WTC11 (cell line): ENCODE data around the gene FITM2. TPM values are rescaled to one million over a fixed set of nuclear protein-coding genes. Genes with fewer than 3 reads are reported as not detected.

Experiments used
- ATAC-seq: fragments of 200-7000 bp; cut with Tn5 transposase; 2 replicates; pipeline ENCODE4 v1.10.0; 2021; ENCODE audit warnings: mild to moderate bottlenecking, moderate library complexity
- CTCF ChIA-PET: fragments of 300-600 bp; sonication (Branson Sonifier 250); formaldehyde crosslinking; loops from one replicate; lab custom pipeline; 2021; ENCODE audit warnings: antibody characterized with exemption; lab: Charles Lee
- POLR2A ChIA-PET: fragments of 350-600 bp; sonication (Branson Sonifier 250); formaldehyde crosslinking; loops from one replicate; lab custom pipeline; 2021; ENCODE audit warnings: antibody characterized with exemption; lab: Charles Lee
- DNase-seq: peaks from one replicate; pipeline ENCODE4 v3.0.0; 2021; ENCODE audit warnings: low spot score
- H3K27ac Mint-ChIP-seq: 2 replicates; pipeline ENCODE4 v1.8.0; 2021; ENCODE audit warnings: mixed read lengths
- H3K27me3 Mint-ChIP-seq: 2 replicates; pipeline ENCODE4 v1.8.0; 2021; ENCODE audit warnings: low read depth, mild to moderate bottlenecking, moderate library complexity, mixed read lengths
- H3K36me3 Mint-ChIP-seq: 2 replicates; pipeline ENCODE4 v1.8.0; 2021; ENCODE audit warnings: mixed read lengths
- H3K4me1 Mint-ChIP-seq: 2 replicates; pipeline ENCODE4 v1.8.0; 2022; ENCODE audit warnings: mixed read lengths
- H3K4me3 Mint-ChIP-seq: 2 replicates; pipeline ENCODE4 v1.8.0; 2021; ENCODE audit warnings: mild to moderate bottlenecking, moderate library complexity, mixed read lengths
- H3K9me3 Mint-ChIP-seq: 2 replicates; pipeline ENCODE4 v1.8.0; 2021; ENCODE audit warnings: mixed read lengths
- CBFB ChIP-seq: sonication (generic); formaldehyde crosslinking; IDR thresholded peaks from 2 replicates; pipeline ENCODE4 v1.8.1; 2022; ENCODE audit warnings: mild to moderate bottlenecking, low read depth, missing genetic modification reagents
- CREM ChIP-seq: sonication (generic); formaldehyde crosslinking; IDR thresholded peaks from 2 replicates; pipeline ENCODE4 v1.8.1; 2022; ENCODE audit warnings: mild to moderate bottlenecking, missing genetic modification reagents, moderate library complexity
- ELF4 ChIP-seq: sonication (generic); formaldehyde crosslinking; IDR thresholded peaks from 2 replicates; pipeline ENCODE4 v1.8.1; 2022; ENCODE audit warnings: low read depth, mild to moderate bottlenecking, moderate library complexity, missing genetic modification reagents
- FOXP1 ChIP-seq: sonication (generic); formaldehyde crosslinking; IDR thresholded peaks from 2 replicates; pipeline ENCODE4 v1.8.0; 2022; ENCODE audit warnings: missing genetic modification reagents, mild to moderate bottlenecking, moderate library complexity, borderline replicate concordance
- JUN ChIP-seq: sonication (generic); formaldehyde crosslinking; IDR thresholded peaks from 2 replicates; pipeline ENCODE4 v1.8.0; 2023; ENCODE audit warnings: mild to moderate bottlenecking, missing genetic modification reagents
- NFATC4 ChIP-seq: fragments of 250-450 bp; sonication (Bioruptor Pico); IDR thresholded peaks from 2 replicates; pipeline ENCODE4 v1.9.0; 2021; ENCODE audit warnings: mild to moderate bottlenecking
- NFE2L1 ChIP-seq: sonication (generic); formaldehyde crosslinking; IDR thresholded peaks from 2 replicates; pipeline ENCODE4 v1.8.1; 2023; ENCODE audit warnings: missing genetic modification reagents
- NR3C1 ChIP-seq: sonication (generic); formaldehyde crosslinking; conservative IDR thresholded peaks from 2 replicates; pipeline ENCODE4 v1.8.1; 2023; ENCODE audit warnings: low read depth, mild to moderate bottlenecking, missing genetic modification reagents
- OVOL2 ChIP-seq: fragments of 250-450 bp; sonication (Bioruptor Pico); IDR thresholded peaks from 2 replicates; pipeline ENCODE4 v1.9.0; 2021; ENCODE audit warnings: mild to moderate bottlenecking, borderline replicate concordance
- TEAD1 ChIP-seq: sonication (generic); formaldehyde crosslinking; IDR thresholded peaks from 2 replicates; pipeline ENCODE4 v1.8.0; 2022; ENCODE audit warnings: mild to moderate bottlenecking, missing genetic modification reagents
- ZBTB21 ChIP-seq: sonication (generic); formaldehyde crosslinking; IDR thresholded peaks from 2 replicates; pipeline ENCODE4 v1.8.1; 2023; ENCODE audit warnings: mild to moderate bottlenecking, missing genetic modification reagents, borderline replicate concordance
- ZNF121 ChIP-seq: sonication (generic); formaldehyde crosslinking; IDR thresholded peaks from 2 replicates; pipeline ENCODE4 v1.8.0; 2023; ENCODE audit warnings: missing genetic modification reagents
- ZNF219 ChIP-seq: sonication (generic); formaldehyde crosslinking; IDR thresholded peaks from 2 replicates; pipeline ENCODE4 v1.8.0; 2023; ENCODE audit warnings: missing genetic modification reagents, mild to moderate bottlenecking, borderline replicate concordance
- total RNA-seq: library from RNA; stranded (reverse); gene quantifications from 3 replicates; pipeline ENCODE4 v1.2.3, GENCODE V29; 2021
- TF ChIP-seq, protein P1 (sequence below): fragments of 250-450 bp; sonication (Bioruptor Pico); IDR thresholded peaks from 2 replicates; pipeline ENCODE4 v1.9.0; 2021; ENCODE audit warnings: mild to moderate bottlenecking
- TF ChIP-seq, protein P2 (sequence below): fragments of 200-600 bp; IDR thresholded peaks from 2 replicates; pipeline ENCODE4 v1.8.0; 2022; ENCODE audit warnings: antibody characterized with exemption
- TF ChIP-seq, protein P3 (sequence below): fragments of 250-450 bp; sonication (Bioruptor Pico); IDR thresholded peaks from 2 replicates; pipeline ENCODE4 v1.9.0; 2021; ENCODE audit warnings: mild to moderate bottlenecking
- TF ChIP-seq, protein P4 (sequence below): sonication (generic); formaldehyde crosslinking; IDR thresholded peaks from 2 replicates; pipeline ENCODE4 v1.8.1; 2023; ENCODE audit warnings: mild to moderate bottlenecking, moderate library complexity, missing genetic modification reagents
- TF ChIP-seq, protein P5 (sequence below): sonication (generic); formaldehyde crosslinking; IDR thresholded peaks from 2 replicates; pipeline ENCODE4 v1.8.1; 2023; ENCODE audit warnings: mild to moderate bottlenecking, missing genetic modification reagents, moderate library complexity
- TF ChIP-seq, protein P6 (sequence below): sonication (generic); formaldehyde crosslinking; IDR thresholded peaks from 2 replicates; pipeline ENCODE4 v1.8.0; 2022; ENCODE audit warnings: mild to moderate bottlenecking, missing genetic modification reagents
- TF ChIP-seq, protein P7 (sequence below): sonication (generic); formaldehyde crosslinking; conservative IDR thresholded peaks from 2 replicates; pipeline ENCODE4 v1.8.1; 2022; ENCODE audit warnings: mild to moderate bottlenecking, missing genetic modification reagents
- TF ChIP-seq, protein P8 (sequence below): sonication (generic); formaldehyde crosslinking; IDR thresholded peaks from 2 replicates; pipeline ENCODE4 v1.8.1; 2023; ENCODE audit warnings: mild to moderate bottlenecking, missing genetic modification reagents, borderline replicate concordance

Gene FITM2
- total RNA-seq, 1 experiment from 2014 or later = 2.0 TPM

DNA sequence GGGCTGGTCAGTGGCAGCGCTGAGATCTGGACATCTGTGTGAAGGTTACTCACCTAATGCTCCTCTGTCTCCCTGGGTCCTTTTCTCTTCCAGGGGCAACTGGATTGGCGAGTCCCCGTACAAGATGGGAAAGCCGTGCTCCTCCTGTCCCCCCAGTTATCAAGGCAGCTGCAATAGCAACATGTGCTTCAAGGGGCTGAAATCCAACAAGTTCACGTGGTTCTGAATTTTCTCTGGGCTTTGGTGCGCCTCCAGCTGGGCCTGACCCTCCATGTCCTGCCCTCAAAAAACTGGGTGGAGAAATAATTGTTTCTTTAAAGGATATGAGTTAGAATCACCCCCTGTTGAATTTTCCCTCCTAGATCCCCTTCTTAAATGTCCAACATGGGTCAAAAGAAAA, 39.6 kb upstream of the FITM2 start:
- DNase-seq = no peak
- H3K9me3 Mint-ChIP-seq = peaks cover 6% of the 10 kb centered on the region; the same call in 1 of the 2 replicates
- POLR2A ChIA-PET = no interaction called here
- CTCF ChIA-PET = no interaction called here
- H3K27me3 Mint-ChIP-seq = no peaks in the 10 kb centered on the region
- ATAC-seq = no peak
- no peaks in the 10 kb centered on the region for H3K36me3 Mint-ChIP-seq
- H3K4me1 Mint-ChIP-seq = 0 out of 2 replicates have a peak, but pooled peaks cover 4% of the 10 kb centered on the region
- H3K4me3 Mint-ChIP-seq = no peak overlapping the region
- H3K27ac Mint-ChIP-seq = no peak overlapping the region
- TF ChIP-seq NR3C1 (no peak), FOXP1 (CRISPR knock-in tag) (no peak)
- TF ChIP-seq, protein P1, sequence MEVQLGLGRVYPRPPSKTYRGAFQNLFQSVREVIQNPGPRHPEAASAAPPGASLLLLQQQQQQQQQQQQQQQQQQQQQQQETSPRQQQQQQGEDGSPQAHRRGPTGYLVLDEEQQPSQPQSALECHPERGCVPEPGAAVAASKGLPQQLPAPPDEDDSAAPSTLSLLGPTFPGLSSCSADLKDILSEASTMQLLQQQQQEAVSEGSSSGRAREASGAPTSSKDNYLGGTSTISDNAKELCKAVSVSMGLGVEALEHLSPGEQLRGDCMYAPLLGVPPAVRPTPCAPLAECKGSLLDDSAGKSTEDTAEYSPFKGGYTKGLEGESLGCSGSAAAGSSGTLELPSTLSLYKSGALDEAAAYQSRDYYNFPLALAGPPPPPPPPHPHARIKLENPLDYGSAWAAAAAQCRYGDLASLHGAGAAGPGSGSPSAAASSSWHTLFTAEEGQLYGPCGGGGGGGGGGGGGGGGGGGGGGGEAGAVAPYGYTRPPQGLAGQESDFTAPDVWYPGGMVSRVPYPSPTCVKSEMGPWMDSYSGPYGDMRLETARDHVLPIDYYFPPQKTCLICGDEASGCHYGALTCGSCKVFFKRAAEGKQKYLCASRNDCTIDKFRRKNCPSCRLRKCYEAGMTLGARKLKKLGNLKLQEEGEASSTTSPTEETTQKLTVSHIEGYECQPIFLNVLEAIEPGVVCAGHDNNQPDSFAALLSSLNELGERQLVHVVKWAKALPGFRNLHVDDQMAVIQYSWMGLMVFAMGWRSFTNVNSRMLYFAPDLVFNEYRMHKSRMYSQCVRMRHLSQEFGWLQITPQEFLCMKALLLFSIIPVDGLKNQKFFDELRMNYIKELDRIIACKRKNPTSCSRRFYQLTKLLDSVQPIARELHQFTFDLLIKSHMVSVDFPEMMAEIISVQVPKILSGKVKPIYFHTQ = no peak
- TF ChIP-seq, protein P2, sequence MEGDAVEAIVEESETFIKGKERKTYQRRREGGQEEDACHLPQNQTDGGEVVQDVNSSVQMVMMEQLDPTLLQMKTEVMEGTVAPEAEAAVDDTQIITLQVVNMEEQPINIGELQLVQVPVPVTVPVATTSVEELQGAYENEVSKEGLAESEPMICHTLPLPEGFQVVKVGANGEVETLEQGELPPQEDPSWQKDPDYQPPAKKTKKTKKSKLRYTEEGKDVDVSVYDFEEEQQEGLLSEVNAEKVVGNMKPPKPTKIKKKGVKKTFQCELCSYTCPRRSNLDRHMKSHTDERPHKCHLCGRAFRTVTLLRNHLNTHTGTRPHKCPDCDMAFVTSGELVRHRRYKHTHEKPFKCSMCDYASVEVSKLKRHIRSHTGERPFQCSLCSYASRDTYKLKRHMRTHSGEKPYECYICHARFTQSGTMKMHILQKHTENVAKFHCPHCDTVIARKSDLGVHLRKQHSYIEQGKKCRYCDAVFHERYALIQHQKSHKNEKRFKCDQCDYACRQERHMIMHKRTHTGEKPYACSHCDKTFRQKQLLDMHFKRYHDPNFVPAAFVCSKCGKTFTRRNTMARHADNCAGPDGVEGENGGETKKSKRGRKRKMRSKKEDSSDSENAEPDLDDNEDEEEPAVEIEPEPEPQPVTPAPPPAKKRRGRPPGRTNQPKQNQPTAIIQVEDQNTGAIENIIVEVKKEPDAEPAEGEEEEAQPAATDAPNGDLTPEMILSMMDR = no peak
- TF ChIP-seq, all 79 proteins: peak for 0

DNA sequence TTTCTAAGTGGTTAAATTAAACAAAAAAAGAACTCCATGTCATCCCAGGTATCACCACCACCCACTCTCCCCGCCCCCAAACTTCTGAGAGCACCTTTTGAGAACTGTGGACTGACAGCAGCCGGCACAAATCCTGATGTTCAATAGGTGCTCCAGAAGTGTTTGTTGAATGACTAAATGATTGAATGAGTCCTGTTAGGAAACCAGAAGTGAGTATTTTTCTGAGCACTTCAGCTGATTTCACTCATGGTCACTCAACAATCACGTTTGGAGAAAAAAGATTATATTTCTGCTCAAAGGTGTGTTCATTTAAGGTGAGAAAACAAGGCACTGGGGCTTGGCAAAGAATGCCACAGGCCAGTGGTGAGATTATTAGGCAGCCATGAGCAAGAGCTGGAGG, 38.3 kb upstream of the FITM2 start:
- TF ChIP-seq JUN (CRISPR knock-in tag) (no peak), ZBTB21 (CRISPR knock-in tag) (no peak), CBFB (CRISPR knock-in tag) (no peak), TEAD1 (CRISPR knock-in tag) (no peak), NFE2L1 (no peak), NFATC4 (CRISPR knock-in tag) (no peak), ZNF219 (no peak), ZNF121 (no peak), CREM (CRISPR knock-in tag) (no peak), FOXP1 (CRISPR knock-in tag) (no peak), OVOL2 (CRISPR knock-in tag) (no peak), ELF4 (CRISPR knock-in tag) (no peak)
- TF ChIP-seq, protein P3, sequence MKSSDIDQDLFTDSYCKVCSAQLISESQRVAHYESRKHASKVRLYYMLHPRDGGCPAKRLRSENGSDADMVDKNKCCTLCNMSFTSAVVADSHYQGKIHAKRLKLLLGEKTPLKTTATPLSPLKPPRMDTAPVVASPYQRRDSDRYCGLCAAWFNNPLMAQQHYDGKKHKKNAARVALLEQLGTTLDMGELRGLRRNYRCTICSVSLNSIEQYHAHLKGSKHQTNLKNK (CRISPR knock-in tag) = no peak
- TF ChIP-seq, protein P4, sequence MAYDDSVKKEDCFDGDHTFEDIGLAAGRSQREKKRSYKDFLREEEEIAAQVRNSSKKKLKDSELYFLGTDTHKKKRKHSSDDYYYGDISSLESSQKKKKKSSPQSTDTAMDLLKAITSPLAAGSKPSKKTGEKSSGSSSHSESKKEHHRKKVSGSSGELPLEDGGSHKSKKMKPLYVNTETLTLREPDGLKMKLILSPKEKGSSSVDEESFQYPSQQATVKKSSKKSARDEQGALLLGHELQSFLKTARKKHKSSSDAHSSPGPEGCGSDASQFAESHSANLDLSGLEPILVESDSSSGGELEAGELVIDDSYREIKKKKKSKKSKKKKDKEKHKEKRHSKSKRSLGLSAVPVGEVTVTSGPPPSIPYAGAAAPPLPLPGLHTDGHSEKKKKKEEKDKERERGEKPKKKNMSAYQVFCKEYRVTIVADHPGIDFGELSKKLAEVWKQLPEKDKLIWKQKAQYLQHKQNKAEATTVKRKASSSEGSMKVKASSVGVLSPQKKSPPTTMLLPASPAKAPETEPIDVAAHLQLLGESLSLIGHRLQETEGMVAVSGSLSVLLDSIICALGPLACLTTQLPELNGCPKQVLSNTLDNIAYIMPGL (CRISPR knock-in tag) = no peak
- TF ChIP-seq, protein P5, sequence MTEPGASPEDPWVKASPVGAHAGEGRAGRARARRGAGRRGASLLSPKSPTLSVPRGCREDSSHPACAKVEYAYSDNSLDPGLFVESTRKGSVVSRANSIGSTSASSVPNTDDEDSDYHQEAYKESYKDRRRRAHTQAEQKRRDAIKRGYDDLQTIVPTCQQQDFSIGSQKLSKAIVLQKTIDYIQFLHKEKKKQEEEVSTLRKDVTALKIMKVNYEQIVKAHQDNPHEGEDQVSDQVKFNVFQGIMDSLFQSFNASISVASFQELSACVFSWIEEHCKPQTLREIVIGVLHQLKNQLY (CRISPR knock-in tag) = no peak
- TF ChIP-seq, protein P6, sequence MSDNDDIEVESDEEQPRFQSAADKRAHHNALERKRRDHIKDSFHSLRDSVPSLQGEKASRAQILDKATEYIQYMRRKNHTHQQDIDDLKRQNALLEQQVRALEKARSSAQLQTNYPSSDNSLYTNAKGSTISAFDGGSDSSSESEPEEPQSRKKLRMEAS = no peak
- TF ChIP-seq, protein P7, sequence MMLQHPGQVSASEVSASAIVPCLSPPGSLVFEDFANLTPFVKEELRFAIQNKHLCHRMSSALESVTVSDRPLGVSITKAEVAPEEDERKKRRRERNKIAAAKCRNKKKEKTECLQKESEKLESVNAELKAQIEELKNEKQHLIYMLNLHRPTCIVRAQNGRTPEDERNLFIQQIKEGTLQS (CRISPR knock-in tag) = no peak
- TF ChIP-seq, protein P8, sequence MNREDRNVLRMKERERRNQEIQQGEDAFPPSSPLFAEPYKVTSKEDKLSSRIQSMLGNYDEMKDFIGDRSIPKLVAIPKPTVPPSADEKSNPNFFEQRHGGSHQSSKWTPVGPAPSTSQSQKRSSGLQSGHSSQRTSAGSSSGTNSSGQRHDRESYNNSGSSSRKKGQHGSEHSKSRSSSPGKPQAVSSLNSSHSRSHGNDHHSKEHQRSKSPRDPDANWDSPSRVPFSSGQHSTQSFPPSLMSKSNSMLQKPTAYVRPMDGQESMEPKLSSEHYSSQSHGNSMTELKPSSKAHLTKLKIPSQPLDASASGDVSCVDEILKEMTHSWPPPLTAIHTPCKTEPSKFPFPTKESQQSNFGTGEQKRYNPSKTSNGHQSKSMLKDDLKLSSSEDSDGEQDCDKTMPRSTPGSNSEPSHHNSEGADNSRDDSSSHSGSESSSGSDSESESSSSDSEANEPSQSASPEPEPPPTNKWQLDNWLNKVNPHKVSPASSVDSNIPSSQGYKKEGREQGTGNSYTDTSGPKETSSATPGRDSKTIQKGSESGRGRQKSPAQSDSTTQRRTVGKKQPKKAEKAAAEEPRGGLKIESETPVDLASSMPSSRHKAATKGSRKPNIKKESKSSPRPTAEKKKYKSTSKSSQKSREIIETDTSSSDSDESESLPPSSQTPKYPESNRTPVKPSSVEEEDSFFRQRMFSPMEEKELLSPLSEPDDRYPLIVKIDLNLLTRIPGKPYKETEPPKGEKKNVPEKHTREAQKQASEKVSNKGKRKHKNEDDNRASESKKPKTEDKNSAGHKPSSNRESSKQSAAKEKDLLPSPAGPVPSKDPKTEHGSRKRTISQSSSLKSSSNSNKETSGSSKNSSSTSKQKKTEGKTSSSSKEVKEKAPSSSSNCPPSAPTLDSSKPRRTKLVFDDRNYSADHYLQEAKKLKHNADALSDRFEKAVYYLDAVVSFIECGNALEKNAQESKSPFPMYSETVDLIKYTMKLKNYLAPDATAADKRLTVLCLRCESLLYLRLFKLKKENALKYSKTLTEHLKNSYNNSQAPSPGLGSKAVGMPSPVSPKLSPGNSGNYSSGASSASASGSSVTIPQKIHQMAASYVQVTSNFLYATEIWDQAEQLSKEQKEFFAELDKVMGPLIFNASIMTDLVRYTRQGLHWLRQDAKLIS (CRISPR knock-in tag) = no peak
- DNase-seq = no peak
- no peak overlapping the region for H3K27ac Mint-ChIP-seq
- no peak overlapping the region for H3K4me3 Mint-ChIP-seq
- no peak for ATAC-seq
- no peaks in the 10 kb centered on the region for H3K9me3 Mint-ChIP-seq
- no peaks in the 10 kb centered on the region for H3K36me3 Mint-ChIP-seq
- no peaks in the 10 kb centered on the region for H3K27me3 Mint-ChIP-seq
- ChIA-PET CTCF (no interaction called here), POLR2A (no interaction called here)
- H3K4me1 Mint-ChIP-seq = 0 out of 2 replicates have a peak, but pooled peaks cover 4% of the 10 kb centered on the region
